Testis (tissue), 3 donors: ENCODE data around the gene SPATA1. TPM values are rescaled to one million over a fixed set of nuclear protein-coding genes. Genes with fewer than 3 reads are reported as not detected.

Experiments used
- DNase-seq: peaks from one replicate; pipeline ENCODE4 v3.0.0-alpha.2; 2019
- H3K27ac ChIP-seq, 2 donors: fragments of 200-600 bp; sonication (generic); one replicate each; pipeline ENCODE4 v1.5.1; 2019
- H3K27me3 ChIP-seq: fragments of 200-600 bp; sonication (generic); one replicate; pipeline ENCODE4 v1.5.1; 2019
- H3K36me3 ChIP-seq: fragments of 200-600 bp; sonication (generic); one replicate; pipeline ENCODE4 v1.5.1; 2017; ENCODE audit warnings: low read depth; ENCODE audit errors: missing control alignments
- H3K4me1 ChIP-seq: fragments of 200-600 bp; sonication (generic); one replicate; pipeline ENCODE4 v1.5.1; 2019
- H3K4me3 ChIP-seq, 2 donors: fragments of 200-600 bp; sonication (generic); one replicate each; pipeline ENCODE4 v1.5.1; 2017 to 2019
- H3K9me3 ChIP-seq: fragments of 200-600 bp; sonication (generic); one replicate; pipeline ENCODE4 v1.5.1; 2017
- CTCF ChIP-seq, 3 experiments: fragments of 450-650 bp in 2 of 3; fragments of 200-600 bp in 1 of 3; sonication (generic) in 1 of 3; IDR thresholded peaks; one replicate each; pipeline ENCODE4 v1.5.1; 2016 to 2019; ENCODE audit warnings: antibody characterized with exemption in 3 of 3, mild to moderate bottlenecking in 2 of 3, moderate library complexity in 1 of 3
- POLR2A ChIP-seq: fragments of 450-650 bp; IDR thresholded peaks from one replicate; pipeline ENCODE4 v1.6.1; 2017; ENCODE audit warnings: antibody characterized with exemption, mild to moderate bottlenecking, moderate library complexity
- WGBS, 2 donors: methylation state at CpG; one replicate each; pipeline ENCODE4 v1.1.5; 2018; 5-methylcytosine and 5-hydroxymethylcytosine counted together
- intact Hi-C: fragments of 100-400 bp; cut with DNase I; formaldehyde crosslinking; loops from one replicate; pipeline ENCODE4 v1.15.1; 2023; ENCODE audit warnings: low total_unique reads
- polyA plus RNA-seq: library from polyadenylated mRNA; stranded (reverse); fragments of 350-450 nt; fragmentation: Illumina TruSeq; extraction: RNeasy Lipid Tissue Mini Kit (QIAGEN cat#74804); gene quantifications from one replicate; pipeline ENCODE4 v1.2.3, GENCODE V29; 2014; ENCODE audit warnings: low read depth, low replicate concordance; ENCODE audit not compliant: insufficient read depth
- total RNA-seq, 2 donors: library from RNA; depleted of rRNA; stranded (reverse); fragments of >200 nt; gene quantifications; one replicate each; pipeline ENCODE4 v1.2.3, GENCODE V29; 2016

Gene SPATA1
- total and polyA plus RNA-seq, 3 donors from 2014 or later: 6.0 to 17.6 (median 7.1) TPM

GRCh38 chr1:84571150-84571535 lies 65.0 kb downstream of the SPATA1 start:
- no peaks in the 10 kb centered on the region for H3K27me3 ChIP-seq
- intact Hi-C loops: no loop called here
- no peak overlapping the region for H3K27ac ChIP-seq
- WGBS, 2 donors: 85 to 97% methylated on average over 2 of the region's 2 CpGs
- TF ChIP-seq CTCF (IDR thresholded peaks at IDR 0.05): no peak
- TF ChIP-seq POLR2A: no peak
- DNase-seq: no peak
- H3K4me1 ChIP-seq: peaks cover 23% of the 10 kb centered on the region
- H3K4me3 ChIP-seq: no peak overlapping the region
- H3K36me3 ChIP-seq: no peaks in the 10 kb centered on the region
- no peaks in the 10 kb centered on the region for H3K9me3 ChIP-seq

- intact Hi-C loops: no loop called here
- H3K4me1 ChIP-seq: peaks cover 23% of the 10 kb centered on the region
- H3K27ac ChIP-seq: peak overlapping the region; percentile 90
- DNase-seq: no peak
- H3K9me3 ChIP-seq: no peaks in the 10 kb centered on the region
- no peaks in the 10 kb centered on the region for H3K36me3 ChIP-seq
- no peak for TF ChIP-seq POLR2A
- TF ChIP-seq CTCF (IDR thresholded peaks at IDR 0.05): no peak
- H3K4me3 ChIP-seq: peak overlapping the region; percentile 58 to 73
- WGBS, 2 donors: 17 to 23% methylated on average over 5 of the region's 5 CpGs
- no peaks in the 10 kb centered on the region for H3K27me3 ChIP-seq
These were observed 67.3 kb downstream of the SPATA1 start for GRCh38 chr1:84573481-84573966.

- H3K27ac ChIP-seq: peak within 1 kb of the TSS; percentile 90
- 1 to 2% methylated on average over 22 to 55 of the region's 67 CpGs for WGBS, 2 donors
- no peaks in the 10 kb centered on the region for H3K27me3 ChIP-seq
- no peaks in the 10 kb centered on the region for H3K36me3 ChIP-seq
- peak within 1 kb of the TSS; percentile 58 to 73 for H3K4me3 ChIP-seq
- H3K9me3 ChIP-seq: no peaks in the 10 kb centered on the region
- TF ChIP-seq POLR2A (peak; percentile 30), CTCF (IDR thresholded peaks at IDR 0.05) (no peak)
- H3K4me1 ChIP-seq: peaks cover 23% of the 10 kb centered on the region
- peak; percentile 93 for DNase-seq
- intact Hi-C loops: no loop called here
These were observed 68.0 kb downstream of the SPATA1 start, which contains the start of gene CTBS for GRCh38 chr1:84573967-84574842. TSS of gene CTBS (minus strand) at chr1:84574440. CDS start at chr1:84574415, 25 bp downstream.

- Histone ChIP-seq H3K27me3 (no peaks in the 10 kb centered on the region), H3K9me3 (no peaks in the 10 kb centered on the region), H3K36me3 (no peaks in the 10 kb centered on the region), H3K4me3 (peak overlapping the region; percentile 58 to 73), H3K4me1 (peaks cover 23% of the 10 kb centered on the region), H3K27ac (peak overlapping the region; percentile 90)
- TF ChIP-seq POLR2A (no peak), CTCF (IDR thresholded peaks at IDR 0.05) (no peak)
- intact Hi-C loops: no loop called here
- DNase-seq: no peak
- 48 to 58% methylated on average over 7 of the region's 7 CpGs for WGBS, 2 donors
These were observed 68.8 kb downstream of the SPATA1 start for GRCh38 chr1:84574936-84575335.
